Measurements from ENCODE around the gene AOPEP.

Gene AOPEP

DNA sequence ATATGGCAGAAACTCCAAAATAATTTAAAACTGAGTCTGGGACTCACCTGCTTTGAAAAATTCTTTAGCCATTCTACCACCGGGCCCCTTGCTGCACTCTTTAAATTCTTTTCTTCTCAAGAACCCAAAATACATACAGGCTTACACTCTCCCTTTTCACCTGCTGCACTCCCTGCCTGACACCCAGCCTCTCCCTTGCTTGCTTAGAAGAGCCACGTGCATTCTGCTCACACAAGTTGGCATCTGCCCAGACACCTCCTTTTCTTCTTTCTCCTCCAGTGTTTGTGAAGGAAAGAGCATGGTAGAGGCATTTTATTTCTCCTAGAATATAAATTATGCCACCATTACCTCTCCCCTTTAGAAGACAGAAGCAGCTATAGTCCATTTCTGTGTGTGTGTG is 39.0 kb upstream of the AOPEP start:
- ChIA-PET CTCF (no interaction called here), POLR2A (no interaction called here)
- no peaks in the 10 kb centered on the region for H3K9me3 ChIP-seq (ENCODE audit: control insufficient read depth, insufficient read depth, low read depth, low read length)
- H3K4me3 ChIP-seq (ENCODE audit: low read depth, low read length): no peak overlapping the region
- no peaks in the 10 kb centered on the region for H3K36me3 ChIP-seq (ENCODE audit: control insufficient read depth in 2 of 2, insufficient read depth in 1 of 2, low read length in 2 of 2)
- no peaks in the 10 kb centered on the region for H3K4me1 ChIP-seq (ENCODE audit: control insufficient read depth, insufficient read depth, low read length)
- no peak overlapping the region for H3K27ac ChIP-seq (ENCODE audit: extremely low read depth, low read depth, low read length)
- no peak for TF ChIP-seq KLF10 (tag by site-specific recombination; IDR thresholded peaks at IDR 0.05)
- no peak for TF ChIP-seq ZNF214 (tag by site-specific recombination; IDR thresholded peaks at IDR 0.05; ENCODE audit: borderline replicate concordance)
- no peak for TF ChIP-seq MYNN (tag by site-specific recombination; IDR thresholded peaks at IDR 0.05; ENCODE audit: borderline replicate concordance)
- TF ChIP-seq ZNF350 (tag by site-specific recombination; IDR thresholded peaks at IDR 0.05): no peak
- no peak for TF ChIP-seq ZNF37A (tag by site-specific recombination; IDR thresholded peaks at IDR 0.05)
- no peak for TF ChIP-seq ZSCAN23 (tag by site-specific recombination; IDR thresholded peaks at IDR 0.05)
- TF ChIP-seq YY1 (tag by site-specific recombination; IDR thresholded peaks at IDR 0.05): no peak
- TF ChIP-seq ZBTB48 (tag by site-specific recombination; IDR thresholded peaks at IDR 0.05): no peak
- TF ChIP-seq, protein P1, sequence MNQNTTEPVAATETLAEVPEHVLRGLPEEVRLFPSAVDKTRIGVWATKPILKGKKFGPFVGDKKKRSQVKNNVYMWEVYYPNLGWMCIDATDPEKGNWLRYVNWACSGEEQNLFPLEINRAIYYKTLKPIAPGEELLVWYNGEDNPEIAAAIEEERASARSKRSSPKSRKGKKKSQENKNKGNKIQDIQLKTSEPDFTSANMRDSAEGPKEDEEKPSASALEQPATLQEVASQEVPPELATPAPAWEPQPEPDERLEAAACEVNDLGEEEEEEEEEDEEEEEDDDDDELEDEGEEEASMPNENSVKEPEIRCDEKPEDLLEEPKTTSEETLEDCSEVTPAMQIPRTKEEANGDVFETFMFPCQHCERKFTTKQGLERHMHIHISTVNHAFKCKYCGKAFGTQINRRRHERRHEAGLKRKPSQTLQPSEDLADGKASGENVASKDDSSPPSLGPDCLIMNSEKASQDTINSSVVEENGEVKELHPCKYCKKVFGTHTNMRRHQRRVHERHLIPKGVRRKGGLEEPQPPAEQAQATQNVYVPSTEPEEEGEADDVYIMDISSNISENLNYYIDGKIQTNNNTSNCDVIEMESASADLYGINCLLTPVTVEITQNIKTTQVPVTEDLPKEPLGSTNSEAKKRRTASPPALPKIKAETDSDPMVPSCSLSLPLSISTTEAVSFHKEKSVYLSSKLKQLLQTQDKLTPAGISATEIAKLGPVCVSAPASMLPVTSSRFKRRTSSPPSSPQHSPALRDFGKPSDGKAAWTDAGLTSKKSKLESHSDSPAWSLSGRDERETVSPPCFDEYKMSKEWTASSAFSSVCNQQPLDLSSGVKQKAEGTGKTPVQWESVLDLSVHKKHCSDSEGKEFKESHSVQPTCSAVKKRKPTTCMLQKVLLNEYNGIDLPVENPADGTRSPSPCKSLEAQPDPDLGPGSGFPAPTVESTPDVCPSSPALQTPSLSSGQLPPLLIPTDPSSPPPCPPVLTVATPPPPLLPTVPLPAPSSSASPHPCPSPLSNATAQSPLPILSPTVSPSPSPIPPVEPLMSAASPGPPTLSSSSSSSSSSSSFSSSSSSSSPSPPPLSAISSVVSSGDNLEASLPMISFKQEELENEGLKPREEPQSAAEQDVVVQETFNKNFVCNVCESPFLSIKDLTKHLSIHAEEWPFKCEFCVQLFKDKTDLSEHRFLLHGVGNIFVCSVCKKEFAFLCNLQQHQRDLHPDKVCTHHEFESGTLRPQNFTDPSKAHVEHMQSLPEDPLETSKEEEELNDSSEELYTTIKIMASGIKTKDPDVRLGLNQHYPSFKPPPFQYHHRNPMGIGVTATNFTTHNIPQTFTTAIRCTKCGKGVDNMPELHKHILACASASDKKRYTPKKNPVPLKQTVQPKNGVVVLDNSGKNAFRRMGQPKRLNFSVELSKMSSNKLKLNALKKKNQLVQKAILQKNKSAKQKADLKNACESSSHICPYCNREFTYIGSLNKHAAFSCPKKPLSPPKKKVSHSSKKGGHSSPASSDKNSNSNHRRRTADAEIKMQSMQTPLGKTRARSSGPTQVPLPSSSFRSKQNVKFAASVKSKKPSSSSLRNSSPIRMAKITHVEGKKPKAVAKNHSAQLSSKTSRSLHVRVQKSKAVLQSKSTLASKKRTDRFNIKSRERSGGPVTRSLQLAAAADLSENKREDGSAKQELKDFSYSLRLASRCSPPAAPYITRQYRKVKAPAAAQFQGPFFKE (tag by site-specific recombination; IDR thresholded peaks at IDR 0.05; ENCODE audit: borderline replicate concordance): no peak
- TF ChIP-seq, protein P2, sequence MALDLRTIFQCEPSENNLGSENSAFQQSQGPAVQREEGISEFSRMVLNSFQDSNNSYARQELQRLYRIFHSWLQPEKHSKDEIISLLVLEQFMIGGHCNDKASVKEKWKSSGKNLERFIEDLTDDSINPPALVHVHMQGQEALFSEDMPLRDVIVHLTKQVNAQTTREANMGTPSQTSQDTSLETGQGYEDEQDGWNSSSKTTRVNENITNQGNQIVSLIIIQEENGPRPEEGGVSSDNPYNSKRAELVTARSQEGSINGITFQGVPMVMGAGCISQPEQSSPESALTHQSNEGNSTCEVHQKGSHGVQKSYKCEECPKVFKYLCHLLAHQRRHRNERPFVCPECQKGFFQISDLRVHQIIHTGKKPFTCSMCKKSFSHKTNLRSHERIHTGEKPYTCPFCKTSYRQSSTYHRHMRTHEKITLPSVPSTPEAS (tag by site-specific recombination; IDR thresholded peaks at IDR 0.05): no peak
- TF ChIP-seq ZNF544 (tag by site-specific recombination; IDR thresholded peaks at IDR 0.05): no peak
- TF ChIP-seq KLF7 (tag by site-specific recombination; IDR thresholded peaks at IDR 0.05; ENCODE audit: borderline replicate concordance): no peak
- TF ChIP-seq ZNF677 (tag by site-specific recombination; IDR thresholded peaks at IDR 0.05): no peak
- TF ChIP-seq, protein P3, sequence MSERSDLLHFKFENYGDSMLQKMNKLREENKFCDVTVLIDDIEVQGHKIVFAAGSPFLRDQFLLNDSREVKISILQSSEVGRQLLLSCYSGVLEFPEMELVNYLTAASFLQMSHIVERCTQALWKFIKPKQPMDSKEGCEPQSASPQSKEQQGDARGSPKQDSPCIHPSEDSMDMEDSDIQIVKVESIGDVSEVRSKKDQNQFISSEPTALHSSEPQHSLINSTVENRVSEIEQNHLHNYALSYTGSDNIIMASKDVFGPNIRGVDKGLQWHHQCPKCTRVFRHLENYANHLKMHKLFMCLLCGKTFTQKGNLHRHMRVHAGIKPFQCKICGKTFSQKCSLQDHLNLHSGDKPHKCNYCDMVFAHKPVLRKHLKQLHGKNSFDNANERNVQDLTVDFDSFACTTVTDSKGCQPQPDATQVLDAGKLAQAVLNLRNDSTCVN (tag by site-specific recombination; optimal IDR thresholded peaks at IDR 0.05): no peak
- TF ChIP-seq, protein P4, sequence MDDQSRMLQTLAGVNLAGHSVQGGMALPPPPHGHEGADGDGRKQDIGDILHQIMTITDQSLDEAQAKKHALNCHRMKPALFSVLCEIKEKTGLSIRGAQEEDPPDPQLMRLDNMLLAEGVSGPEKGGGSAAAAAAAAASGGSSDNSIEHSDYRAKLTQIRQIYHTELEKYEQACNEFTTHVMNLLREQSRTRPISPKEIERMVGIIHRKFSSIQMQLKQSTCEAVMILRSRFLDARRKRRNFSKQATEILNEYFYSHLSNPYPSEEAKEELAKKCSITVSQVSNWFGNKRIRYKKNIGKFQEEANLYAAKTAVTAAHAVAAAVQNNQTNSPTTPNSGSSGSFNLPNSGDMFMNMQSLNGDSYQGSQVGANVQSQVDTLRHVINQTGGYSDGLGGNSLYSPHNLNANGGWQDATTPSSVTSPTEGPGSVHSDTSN (CRISPR knock-in tag; IDR thresholded peaks at IDR 0.05): no peak
- no peak for TF ChIP-seq ZNF776 (tag by site-specific recombination; IDR thresholded peaks at IDR 0.05; ENCODE audit: borderline replicate concordance)

DNA sequence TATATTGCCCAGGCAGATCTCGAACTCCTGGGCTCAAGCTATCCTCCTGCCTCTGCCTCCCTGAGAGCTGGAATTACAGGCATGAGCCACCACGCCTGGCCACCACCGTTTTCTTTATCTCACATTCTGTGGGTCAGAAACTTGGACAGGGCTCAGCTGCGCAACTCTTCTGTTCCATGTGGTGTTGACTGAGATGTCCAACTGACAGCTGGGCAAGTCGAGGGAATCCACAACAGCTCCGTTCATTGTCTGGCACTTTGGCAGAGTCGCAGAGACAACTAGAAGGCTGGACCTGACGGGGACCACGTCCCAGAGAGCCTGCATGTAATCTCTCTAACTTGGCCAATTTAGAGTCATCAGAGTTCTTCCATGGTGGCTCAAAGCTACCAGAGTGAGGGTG is 36.2 kb upstream of the AOPEP start:
- H3K27ac ChIP-seq (ENCODE audit: extremely low read depth, low read depth, low read length): no peak overlapping the region
- ChIA-PET CTCF (interaction anchor here (0.7 to 5.9 kb wide), 3 partner anchors 9 to 309 kb away, joined by 3 to 38 read pairs (median 4); no protein-coding TSS in a partner anchor), POLR2A (interaction anchor here (0.7 kb wide), 1 partner anchor 858 kb away, joined by 5 read pairs; no protein-coding TSS in a partner anchor)
- no peak overlapping the region for H3K4me3 ChIP-seq (ENCODE audit: low read depth, low read length)
- peaks cover 8% of the 10 kb centered on the region; the same call in 1 of the 2 replicates for H3K4me1 ChIP-seq (ENCODE audit: control insufficient read depth, insufficient read depth, low read length)
- no peaks in the 10 kb centered on the region for H3K36me3 ChIP-seq (ENCODE audit: control insufficient read depth in 2 of 2, insufficient read depth in 1 of 2, low read length in 2 of 2)
- no peaks in the 10 kb centered on the region for H3K9me3 ChIP-seq (ENCODE audit: control insufficient read depth, insufficient read depth, low read depth, low read length)
- TF ChIP-seq, protein P5, sequence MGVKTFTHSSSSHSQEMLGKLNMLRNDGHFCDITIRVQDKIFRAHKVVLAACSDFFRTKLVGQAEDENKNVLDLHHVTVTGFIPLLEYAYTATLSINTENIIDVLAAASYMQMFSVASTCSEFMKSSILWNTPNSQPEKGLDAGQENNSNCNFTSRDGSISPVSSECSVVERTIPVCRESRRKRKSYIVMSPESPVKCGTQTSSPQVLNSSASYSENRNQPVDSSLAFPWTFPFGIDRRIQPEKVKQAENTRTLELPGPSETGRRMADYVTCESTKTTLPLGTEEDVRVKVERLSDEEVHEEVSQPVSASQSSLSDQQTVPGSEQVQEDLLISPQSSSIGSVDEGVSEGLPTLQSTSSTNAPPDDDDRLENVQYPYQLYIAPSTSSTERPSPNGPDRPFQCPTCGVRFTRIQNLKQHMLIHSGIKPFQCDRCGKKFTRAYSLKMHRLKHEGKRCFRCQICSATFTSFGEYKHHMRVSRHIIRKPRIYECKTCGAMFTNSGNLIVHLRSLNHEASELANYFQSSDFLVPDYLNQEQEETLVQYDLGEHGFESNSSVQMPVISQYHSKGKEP (tag by site-specific recombination; IDR thresholded peaks at IDR 0.05): no peak
- TF ChIP-seq, protein P6, sequence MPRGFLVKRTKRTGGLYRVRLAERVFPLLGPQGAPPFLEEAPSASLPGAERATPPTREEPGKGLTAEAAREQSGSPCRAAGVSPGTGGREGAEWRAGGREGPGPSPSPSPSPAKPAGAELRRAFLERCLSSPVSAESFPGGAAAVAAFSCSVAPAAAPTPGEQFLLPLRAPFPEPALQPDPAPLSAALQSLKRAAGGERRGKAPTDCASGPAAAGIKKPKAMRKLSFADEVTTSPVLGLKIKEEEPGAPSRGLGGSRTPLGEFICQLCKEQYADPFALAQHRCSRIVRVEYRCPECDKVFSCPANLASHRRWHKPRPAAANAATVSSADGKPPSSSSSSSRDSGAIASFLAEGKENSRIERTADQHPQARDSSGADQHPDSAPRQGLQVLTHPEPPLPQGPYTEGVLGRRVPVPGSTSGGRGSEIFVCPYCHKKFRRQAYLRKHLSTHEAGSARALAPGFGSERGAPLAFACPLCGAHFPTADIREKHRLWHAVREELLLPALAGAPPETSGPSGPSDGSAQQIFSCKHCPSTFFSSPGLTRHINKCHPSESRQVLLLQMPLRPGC (tag by site-specific recombination; IDR thresholded peaks at IDR 0.05): no peak
- no peak for TF ChIP-seq GFI1B (tag by site-specific recombination; IDR thresholded peaks at IDR 0.05)
- TF ChIP-seq ZNF560 (tag by site-specific recombination; IDR thresholded peaks at IDR 0.05; ENCODE audit: borderline replicate concordance): no peak
- TF ChIP-seq REPIN1 (tag by site-specific recombination; IDR thresholded peaks at IDR 0.05; ENCODE audit: low read depth): no peak
- TF ChIP-seq, protein P7, sequence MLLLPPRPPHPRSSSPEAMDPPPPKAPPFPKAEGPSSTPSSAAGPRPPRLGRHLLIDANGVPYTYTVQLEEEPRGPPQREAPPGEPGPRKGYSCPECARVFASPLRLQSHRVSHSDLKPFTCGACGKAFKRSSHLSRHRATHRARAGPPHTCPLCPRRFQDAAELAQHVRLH (tag by site-specific recombination; IDR thresholded peaks at IDR 0.05): no peak

Data from HEK293 (cell line).